GM03348 (cell line): Measurements from ENCODE around the gene FRMD6.

Source experiments
- DNase-seq: peaks from one replicate; pipeline ENCODE4 v3.0.0; 2012; ENCODE audit warnings: low spot score

FRMD6 gene

DNA sequence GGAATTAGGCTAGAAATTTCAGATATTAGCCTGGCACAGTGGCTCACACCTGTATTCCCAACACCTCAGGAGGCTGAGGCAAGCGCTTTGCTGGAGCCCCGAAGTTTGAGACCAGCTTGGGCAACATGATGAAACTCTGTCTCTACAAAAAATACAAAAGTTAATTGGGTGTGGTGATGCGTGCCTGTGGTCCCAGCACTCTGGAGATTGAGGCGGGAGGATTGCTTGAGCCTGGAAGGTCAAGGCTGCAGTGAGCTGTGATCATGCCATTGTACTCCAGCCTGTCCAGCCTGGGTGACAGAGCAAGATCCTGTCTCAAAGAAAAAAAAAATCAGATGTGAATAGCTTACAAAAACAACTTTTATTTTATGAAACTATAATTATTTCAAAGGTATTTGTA is 15.1 kb downstream of the FRMD6 start:
- DNase-seq, result no peak

- no peak for DNase-seq
Observed at GRCh38 chr14:51668870-51669269, 17.2 kb downstream of the FRMD6 start.

- no peak for DNase-seq
Observed at GRCh38 chr14:51674294-51675002, 22.7 kb downstream of the FRMD6 start.

DNA sequence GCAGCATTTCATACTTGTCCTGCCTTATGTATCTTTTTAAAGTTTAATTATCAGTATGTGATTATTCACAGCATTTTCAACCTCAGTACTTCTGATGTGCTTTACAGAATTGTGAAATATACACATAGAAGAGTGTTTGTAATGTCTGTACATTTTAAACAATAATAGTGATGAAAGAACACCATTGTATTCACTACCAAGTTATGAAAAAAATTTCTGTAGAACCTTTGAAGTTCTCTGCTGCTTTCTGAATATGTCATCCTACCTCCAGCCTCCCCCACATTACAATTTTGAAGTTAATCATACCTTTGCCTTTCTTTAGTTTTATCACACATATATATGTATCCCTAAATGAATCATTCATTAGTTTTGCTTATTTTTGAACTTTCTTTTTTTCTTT is 24.8 kb downstream of the FRMD6 start:
- no peak for DNase-seq

DNA sequence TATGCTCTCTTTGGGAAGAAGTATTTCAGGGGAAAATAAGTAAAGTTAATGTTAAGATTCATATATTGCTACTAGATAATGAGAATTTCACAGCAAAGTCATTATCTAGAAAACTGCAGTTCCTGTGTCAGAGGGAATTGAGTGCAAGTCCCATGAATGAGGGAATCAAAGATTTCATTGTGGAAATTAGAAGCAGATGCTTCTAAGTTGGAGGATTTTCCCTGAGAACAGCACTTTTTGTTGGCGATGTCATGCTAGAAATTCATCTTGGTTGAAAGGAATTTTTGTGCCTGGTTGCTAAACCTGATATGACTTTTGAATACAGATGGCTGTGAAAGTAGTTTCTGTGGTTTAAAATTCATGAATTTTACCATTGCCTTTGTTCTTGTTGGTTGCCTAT is 25.6 kb downstream of the FRMD6 start:
- no peak for DNase-seq

GRCh38 chr14:51677738-51678137 is 26.0 kb downstream of the FRMD6 start:
- DNase-seq, result no peak

DNA sequence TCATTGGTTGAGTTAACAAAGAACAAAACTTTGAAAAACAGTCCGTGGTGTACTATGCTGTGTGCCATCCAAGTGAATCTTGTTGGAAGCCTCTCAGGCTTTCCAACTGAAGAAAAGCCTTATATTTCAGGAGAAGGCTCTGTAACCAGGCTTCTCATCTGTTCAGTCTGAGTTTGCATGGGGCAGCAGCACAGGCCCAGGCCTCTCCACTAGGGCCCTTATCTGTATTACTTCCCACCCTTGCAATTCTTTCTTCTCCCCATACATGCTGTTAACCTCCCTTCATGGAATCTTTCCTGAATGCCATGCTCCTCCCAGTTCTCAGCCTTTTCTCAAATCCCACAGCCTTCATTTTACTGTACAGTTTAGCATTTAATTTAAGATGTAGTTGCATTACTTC is 28.3 kb downstream of the FRMD6 start:
- DNase-seq, result no peak

DNA sequence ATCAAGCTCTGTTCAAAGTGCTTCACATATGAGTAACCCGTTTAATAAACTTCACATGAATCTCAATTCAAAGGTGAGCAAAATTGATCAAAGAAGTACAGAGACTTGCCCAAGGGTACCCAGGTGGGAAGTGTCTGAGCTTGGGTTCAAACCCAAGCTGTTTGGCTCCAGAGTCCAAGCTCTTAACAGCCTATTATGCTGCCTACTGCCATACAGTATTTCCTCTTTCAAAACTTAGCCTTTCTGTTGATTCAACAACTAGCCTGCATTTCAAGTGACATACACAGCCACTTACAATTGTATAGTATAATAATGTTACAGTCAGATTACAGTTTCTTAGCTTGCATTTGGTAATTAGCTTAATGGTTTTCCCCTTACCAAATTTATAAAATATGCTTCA is 29.7 kb downstream of the FRMD6 start:
- no peak for DNase-seq

GRCh38 chr14:51682411-51682810 is 30.7 kb downstream of the FRMD6 start:
- DNase-seq, result peak; percentile 33

DNA sequence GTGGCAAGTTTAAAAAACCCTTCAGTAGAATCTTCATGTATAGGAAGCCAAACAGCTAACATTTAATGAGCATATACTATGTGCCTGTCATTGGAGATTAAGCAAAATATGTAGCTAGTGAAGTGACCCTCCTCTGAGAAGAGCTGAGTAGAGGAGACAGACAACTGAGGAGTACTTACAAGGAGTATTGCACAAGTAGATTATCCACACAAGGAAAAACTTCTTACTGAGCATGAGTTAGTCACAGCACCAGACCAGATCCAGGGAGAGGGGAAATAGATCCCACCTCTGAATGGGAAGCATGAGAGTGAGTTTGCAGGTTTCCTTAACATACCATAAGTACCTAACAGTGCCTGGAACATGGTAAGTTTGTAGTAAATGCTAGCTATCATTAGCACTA is 33.0 kb downstream of the FRMD6 start:
- no peak for DNase-seq

GRCh38 chr14:51691176-51691575 is 39.5 kb downstream of the FRMD6 start:
- DNase-seq, result peak; percentile 14

DNA sequence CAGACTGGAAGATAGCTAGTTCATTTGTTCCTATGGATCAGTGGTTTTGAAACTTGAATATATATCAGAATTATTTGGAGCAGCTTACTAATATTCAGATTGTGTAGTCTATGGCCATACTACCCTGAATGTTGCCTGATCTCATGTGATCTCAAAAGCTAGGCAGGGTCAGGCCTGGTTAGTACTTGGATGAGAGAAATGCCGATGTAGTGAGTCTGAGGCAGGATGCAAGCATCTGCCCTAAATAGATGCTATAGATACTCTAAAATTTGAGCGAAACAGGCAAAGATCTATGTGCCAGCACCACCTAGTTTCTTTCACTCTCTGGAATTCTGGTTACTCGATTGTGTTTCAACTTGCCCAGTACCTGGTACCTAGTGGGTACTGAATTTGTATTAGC is 40.9 kb downstream of the FRMD6 start:
- DNase-seq, result no peak

- no peak for DNase-seq
Observed at GRCh38 chr14:51697848-51698247, 46.1 kb downstream of the FRMD6 start.

DNA sequence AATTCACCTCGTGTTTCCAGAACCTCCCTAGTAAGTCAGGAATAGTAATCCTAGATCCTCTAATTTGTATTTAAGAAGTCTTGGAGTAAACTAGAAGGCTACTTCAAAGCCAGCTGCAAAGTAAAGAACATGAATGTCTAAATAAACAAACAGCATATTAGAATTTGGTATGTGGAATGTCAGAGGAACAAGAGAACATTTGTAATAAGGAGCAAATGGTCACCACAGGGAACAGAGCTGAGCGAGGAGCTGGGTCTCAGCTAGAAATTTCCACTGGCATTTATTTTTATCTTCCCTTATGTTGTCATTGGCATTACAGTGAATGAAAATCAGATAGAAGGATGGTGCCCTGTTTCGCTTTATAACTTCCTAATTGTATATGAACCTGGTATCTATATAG is 50.2 kb downstream of the FRMD6 start:
- no peak for DNase-seq

GRCh38 chr14:51703787-51704186 is 52.1 kb downstream of the FRMD6 start:
- no peak for DNase-seq

DNA sequence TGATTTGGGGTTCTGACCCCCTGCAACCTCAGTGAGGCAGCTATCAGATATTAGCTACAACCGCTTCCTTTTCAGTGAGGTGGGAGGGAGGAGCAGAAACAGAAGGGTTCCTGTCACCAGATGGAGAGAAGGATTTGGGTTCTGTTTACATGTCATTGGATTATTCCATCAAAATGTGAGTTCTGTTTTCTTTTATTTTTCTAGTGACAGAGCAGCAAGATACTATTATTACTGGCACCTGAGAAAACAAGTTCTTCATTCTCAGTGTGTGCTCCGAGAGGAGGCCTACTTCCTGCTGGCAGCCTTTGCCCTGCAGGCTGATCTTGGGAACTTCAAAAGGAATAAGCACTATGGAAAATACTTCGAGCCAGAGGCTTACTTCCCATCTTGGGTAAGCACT is 52.8 kb downstream of the FRMD6 start:
- DNase-seq, result no peak

DNA sequence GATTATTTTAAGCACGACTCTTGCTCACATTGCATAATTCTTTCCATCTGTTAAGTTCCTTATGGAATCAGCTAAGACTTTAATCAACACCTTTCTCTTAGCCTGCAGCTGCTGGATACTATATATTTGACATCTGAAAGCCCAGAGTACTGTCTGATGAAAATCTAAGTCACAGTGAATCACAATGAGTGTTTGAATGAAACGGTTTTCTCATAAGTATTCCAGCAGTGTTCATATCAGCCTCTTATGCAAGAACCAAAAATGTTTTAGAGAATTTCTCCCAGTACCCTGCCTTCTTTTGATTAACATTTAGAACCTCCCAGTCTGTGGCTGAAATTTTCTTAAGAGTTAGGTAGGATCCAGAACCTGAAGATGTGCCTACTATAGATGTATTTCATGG is 55.6 kb downstream of the FRMD6 start:
- no peak for DNase-seq

GRCh38 chr14:51711505-51711904 is 59.8 kb downstream of the FRMD6 start:
- DNase-seq, result no peak

DNA sequence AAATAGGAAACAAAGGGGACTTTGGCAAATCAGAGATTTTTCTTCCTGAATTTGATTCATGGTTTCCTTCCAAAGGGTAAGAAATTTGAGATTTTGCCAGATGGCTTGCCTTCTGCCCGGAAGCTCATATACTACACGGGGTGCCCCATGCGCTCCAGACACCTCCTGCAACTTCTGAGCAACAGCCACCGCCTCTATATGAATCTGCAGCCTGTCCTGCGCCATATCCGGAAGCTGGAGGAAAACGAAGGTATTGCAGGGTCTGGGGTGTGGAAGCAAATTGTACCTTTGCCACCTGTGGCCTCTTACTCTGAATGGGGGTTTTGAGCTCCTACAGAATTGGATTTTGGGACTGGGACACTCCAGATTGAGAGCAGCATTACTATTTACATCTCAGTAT is 63.5 kb downstream of the FRMD6 start:
- no peak for DNase-seq

DNA sequence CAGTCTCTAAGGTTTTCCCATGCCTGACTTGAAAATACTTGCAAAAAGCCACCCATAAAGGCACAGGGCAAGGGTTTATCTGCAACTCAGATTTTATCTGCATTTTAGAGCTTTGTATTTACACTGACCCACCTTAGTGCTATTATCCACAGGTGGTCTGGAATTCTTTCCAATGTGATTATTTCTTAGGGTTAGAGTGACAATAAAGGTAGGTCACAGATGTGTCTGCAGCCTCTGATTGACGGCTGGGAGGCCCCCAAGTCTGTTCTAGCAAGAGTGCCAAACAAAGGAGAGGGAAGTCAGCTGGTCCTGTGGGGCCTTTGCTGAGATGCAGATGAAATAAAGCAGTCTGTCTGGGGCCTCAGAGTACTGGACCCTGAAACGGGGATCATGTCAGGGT is 64.0 kb downstream of the FRMD6 start:
- no peak for DNase-seq

DNA sequence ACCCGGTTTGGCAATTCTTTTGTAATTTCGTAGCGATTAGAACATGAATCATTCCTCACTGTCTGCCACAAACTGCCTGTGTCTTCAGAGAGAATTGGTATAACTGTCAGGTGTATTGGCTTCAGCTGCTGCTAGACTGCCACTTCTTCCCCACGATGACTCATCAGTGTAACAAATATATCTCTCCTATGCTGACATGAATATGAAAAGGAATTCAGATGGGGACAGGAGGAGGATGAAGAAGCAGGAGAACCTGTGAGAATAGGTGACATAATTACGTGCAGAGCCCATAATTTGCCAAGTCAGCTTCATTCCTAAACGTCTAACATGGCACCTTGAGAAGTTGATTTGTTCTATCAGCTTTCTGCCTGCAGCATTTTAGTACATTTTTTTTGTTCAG is 64.9 kb downstream of the FRMD6 start:
- no peak for DNase-seq

DNA sequence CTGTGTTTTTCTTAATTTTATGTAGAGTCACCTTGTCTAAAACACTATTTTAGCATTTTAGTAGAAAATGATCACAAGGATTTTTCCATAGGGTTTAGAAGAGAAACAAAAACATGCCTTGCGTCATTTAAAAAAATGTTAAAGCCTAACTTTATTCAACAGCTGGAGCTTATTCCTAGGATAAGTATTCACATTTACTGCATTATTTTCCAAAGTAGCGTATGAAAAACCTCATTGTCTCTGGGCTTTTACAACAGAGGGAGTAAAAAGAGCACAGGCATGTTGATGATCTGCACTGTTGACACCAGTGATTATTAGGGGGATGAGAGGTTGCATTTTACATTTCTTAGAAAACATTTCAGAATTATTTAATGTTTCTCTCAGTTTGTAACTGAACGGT is 66.1 kb downstream of the FRMD6 start:
- no peak for DNase-seq

DNA sequence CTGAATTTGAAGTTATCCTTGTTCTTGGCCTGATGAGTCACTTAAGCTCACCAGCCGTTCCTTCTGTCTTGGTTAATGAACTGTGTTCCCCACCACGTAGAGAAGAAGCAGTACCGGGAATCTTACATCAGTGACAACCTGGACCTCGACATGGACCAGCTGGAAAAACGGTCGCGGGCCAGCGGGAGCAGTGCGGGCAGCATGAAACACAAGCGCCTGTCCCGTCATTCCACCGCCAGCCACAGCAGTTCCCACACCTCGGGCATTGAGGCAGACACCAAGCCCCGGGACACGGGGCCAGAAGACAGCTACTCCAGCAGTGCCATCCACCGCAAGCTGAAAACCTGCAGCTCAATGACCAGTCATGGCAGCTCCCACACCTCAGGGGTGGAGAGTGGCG is 68.2 kb downstream of the FRMD6 start:
- no peak for DNase-seq

- DNase-seq, result no peak
Observed at GRCh38 chr14:51723990-51724389, 72.3 kb downstream of the FRMD6 start.

DNA sequence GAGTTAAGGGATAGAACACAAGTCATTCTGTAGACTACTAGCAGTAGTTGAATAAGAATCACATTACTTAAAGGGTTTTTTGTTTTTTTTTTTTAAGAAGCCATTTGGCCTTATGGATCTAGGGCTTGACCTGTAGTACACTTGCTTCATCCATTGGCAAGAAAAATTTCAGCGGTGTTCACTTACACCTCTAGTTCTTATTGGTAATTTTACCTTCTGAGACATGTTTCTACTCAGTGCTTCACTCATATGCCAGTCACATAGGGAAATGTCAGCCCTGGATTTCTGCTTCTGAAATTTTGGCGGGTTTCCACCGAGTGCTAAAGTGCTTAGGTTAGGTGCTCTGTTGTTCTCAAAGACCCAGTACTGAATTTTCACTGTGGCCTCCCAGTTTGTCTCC is 72.9 kb downstream of the FRMD6 start:
- DNase-seq, result no peak
